Middle frontal gyrus (tissue), 1 donor: Measurements from ENCODE around the gene ADARB1.

Experiments used
- DNase-seq: peaks from one replicate; pipeline ENCODE4 v3.0.0-alpha.2; 2015; ENCODE audit warnings: low spot score; ENCODE audit errors: extremely low spot score

Gene ADARB1

DNA sequence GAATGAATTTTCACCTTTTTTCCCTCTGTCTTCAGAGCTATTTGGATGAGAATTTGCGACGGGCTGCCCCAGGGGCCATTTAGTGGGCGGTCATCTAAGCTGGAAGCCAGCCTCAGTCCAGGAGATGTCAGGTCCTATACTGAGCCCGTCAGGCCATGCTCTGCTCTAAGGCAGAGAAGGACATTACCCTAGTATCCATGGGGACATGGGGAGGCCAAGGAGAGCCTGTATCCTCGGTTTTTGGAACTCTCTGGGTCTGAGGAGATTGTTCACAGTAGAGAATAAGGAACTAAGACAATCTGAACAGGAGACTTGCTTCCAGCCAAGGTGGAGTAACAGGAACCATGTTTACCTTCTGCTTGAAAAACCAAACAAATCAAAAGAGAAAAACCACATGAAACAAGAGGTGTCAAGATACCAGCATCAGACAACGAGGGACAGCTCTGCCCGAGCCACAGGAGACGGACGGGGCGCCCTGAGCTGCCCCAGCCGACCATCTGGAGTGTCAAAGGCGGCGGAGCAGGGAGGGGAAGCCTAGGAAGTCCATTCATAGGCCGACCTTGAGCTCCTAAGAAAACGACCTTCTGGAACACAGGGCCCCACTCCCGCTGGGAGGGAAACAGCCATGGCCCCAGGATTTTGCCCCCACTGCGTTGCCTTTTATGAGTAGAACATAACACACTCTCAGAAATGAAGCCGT, 20.0 kb upstream of the ADARB1 start:
- DNase-seq: no peak

DNA sequence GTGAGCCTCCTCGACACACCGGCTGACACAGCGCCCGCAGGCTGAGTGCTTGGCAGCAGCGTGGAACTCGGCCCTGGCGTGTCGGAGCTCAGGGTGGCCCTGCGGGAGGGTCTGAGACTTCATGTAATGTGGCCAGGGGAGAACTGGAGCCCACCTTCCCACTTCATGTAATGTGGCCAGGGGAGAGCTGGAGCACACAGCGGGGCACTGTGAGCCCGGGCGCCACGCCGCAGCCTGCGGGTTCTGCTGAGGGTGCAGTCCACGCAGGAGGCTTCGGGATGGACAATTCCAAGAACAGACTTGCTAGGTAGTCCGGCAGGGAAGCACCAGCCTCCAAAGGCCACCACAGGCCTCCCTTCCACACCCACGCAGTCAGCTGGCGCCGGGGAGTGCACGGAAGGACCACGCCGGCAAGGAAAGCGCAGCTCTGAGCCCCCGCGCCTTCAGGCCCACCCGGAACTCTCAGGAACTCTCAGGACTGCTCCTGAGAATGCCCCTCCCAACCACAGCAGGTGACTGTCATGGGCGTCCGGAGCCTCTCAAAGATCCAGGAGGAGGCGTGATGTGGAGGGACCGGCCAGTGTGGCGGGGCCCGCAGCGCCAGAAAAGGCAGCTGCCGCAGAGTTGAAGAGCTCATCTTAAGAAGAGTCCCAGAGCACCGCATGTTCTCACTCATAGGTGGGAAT, 19.3 kb upstream of the ADARB1 start:
- no peak for DNase-seq

DNA sequence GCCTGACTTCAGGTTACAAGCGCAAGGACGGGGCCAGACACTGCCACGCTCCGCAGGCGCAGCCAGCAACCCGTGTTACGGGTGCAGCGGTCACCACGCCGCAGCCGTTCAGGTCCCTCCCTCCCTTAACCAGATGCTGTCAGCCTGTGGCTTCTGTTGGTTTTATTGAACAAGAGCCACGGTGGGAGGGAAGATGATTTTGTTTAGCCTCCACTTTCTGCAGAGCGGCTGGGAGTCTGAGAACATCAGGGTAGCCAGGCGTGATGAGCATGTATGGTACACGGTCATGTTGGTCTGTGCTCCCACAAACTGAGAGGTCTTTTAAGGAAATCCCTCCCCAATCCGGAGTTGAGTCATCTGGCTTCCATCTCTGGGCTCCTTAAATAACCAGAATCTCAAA, 18.5 kb upstream of the ADARB1 start:
- DNase-seq: no peak

DNA sequence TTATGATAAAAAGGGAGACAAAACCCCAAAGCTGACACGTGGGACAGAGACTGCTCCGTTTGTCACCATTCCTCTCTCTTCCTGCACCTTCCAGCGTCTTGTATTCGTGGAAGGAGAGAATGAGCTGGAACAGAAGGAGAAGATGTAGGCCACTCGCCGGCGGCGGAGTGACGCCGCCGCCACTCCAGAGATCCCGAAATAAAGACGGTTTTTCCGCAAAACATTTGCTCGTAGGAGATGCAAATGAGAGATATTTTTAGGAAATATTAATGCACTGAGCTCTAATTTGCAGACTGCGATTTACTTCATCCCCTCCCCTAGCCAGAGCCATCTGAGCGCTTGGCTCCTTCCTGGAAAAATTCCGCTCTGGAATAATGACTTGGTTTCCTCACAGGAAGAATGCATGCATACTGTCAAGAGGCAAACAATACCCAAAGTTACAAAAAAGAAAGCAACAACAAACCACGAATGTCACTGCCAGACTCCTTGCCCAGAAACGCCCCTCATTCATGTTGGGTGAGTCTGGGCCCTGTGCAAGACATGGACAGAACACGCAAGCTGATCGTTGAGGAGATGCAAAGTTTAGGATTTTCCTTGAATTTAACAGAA, 18.0 kb upstream of the ADARB1 start:
- no peak for DNase-seq

DNA sequence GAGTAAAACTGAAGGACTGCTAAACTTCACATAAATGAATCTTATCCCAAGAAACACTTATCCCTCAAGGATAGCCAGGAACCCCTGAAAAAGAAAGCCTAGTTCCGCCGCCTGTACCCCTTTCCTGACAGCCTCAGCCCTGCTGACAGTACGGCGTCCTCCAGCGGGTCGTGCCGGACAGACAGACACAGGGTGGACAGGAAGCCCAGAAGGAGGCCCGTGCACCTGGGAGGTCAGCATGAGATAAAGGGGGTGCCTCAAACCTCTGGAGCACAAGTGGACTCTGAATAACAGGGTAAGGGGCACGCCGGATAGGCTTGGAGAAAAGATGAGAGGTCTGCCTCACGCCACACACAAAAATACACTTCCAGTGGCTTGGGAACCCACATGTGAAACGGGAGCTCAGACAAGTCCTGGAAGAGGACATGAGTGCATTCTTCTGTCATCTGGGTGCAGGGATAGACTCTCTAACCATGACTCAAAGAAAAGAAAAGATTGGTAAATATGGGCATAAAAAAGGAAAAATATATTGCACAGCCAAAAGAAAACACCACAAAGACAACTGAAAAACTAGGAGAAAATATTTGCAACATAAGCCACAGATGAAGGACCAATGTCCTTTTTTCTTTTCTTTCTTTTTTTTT, 17.3 kb upstream of the ADARB1 start:
- DNase-seq: no peak

DNA sequence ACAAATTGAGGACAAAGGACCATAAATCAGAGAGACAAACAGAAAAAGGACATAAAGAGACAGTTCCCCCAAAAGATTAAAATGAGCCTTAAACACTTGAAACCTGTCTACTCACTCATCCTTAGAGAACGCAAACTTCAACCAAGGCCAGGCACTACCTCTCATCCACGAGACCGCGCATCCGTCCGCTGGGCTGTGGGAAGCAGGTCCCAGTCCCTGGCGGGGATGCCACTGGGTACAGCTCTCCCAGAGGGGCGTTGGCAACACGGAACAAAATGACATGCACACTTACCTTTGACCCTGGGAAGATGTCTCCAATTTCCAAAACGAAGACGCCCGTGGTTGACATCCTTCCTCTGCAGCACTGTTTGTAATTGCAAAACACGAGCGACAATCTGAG, 16.5 kb upstream of the ADARB1 start:
- no peak for DNase-seq

DNA sequence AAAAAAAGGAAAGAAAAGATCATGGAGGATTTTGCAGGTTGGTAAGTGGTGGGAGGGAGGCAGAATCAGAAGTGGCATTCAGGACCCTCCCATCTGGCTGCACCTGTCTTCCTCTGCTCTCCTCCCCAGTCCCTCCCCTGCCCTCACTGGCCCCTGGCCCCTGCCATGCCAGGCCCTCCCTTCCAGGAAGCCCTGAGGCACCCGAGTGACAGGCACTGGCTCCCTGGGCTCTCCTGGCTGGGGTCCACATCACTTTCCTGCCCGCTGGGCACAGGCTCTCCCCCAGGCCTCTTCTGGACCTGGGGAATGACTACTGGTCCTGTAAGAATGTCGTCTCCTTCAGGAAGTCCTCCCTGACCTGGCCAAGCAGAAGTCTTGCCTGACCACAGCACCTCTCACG, 15.3 kb upstream of the ADARB1 start:
- DNase-seq: no peak

DNA sequence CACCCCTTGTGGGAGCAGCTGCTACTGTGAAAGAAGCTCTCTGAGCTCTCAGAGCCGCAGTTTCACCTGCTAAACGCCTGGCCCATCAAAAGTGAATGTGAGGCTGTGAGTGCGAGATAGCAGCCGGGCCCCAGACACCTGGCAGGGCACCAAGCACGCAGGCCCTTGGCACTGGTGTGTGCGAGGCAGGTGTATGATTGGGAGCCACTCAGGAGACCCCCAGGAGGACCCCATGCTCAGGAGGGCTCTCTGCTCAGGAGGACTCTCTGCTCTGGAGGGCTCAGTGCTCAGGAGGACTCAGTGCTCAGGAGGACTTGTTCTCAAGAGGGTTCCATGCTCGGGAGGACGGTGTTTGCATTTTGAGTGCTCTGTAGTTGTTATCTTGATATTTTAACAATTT, 14.3 kb upstream of the ADARB1 start:
- no peak for DNase-seq

DNA sequence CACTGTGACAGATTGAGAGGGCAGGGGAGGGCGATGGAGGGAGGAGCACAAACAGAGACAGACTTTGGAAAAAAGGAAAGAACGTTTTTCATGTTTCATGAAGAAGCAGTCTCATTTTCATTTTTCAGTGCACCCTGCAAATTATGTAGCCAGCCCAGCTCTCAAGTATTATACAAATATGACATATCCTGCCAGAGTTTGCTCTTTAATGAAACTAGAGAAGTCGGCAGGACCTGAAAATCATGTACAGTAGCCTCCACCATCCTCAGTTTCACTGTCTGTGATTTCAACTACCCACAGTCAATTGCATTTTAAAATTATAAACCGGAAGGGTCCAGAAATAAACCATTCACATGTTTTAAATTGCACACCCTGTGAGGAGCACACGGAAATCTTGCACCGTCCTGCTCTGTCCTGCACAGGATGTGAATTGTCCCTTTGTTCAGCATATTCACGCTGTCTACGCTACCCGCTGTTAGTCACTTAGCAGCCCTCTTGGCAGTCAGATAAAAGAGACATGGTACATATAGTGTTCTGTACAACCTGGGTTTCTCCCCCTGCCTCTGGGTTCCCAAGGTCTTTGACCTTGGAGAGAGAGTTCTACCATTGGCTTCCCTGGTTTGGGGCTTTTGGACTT, 13.6 kb upstream of the ADARB1 start:
- no peak for DNase-seq

DNA sequence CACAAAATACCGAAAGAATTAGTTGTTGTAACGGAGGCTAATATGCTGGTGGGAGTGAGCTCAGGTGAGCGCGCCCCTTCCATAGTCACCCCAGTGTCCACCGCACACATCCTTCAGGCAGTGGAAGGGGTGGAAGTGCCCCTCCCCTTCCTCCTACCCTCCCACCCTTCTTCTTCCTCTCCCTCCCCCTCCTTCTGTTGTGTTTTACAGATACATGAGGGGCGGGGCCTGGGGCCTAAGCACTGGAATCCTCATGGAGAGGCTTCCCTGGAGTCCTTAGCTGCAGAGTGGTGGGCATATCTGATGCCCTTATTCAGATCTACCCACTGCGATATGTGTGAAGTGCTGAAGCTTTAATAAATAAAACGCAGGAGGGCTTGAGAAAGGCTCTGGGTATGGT, 10.3 kb upstream of the ADARB1 start:
- no peak for DNase-seq

DNA sequence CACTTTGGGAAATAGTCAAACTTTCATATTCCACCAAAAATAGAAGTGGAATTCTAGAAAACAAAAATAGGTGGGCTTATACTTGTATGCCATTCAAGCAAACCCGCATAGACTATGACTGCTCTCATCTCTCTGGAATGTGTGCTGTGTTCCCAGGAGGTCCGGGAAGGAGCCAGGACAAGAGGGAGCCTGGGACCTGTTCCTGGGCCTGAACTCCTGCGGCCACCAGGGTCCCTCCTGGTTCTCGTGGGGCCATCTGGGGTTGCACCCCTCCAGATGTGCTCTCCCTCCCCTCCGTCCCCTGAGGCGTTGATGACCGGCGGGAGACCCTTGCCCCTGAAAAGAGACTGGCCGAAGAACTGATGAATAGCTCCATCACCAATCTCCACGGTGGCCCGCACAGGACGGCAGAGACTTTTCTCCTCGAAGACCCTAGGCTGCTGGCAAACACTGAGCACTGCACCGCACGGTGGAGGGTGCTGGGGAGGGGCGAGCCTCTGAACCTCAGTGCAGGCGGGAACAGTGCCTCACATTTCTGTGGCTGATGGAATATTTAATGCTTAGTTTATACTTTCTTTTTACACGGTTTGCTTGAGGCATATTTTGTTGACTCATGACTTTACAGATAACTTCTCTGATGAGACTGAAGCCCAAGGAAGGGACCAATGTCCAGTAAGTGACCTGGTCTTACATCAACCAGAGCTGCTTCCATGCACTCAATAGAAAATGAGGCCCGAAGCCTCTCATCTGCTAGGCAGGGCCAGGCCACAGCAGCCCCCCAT, 9.6 kb upstream of the ADARB1 start:
- DNase-seq: no peak

DNA sequence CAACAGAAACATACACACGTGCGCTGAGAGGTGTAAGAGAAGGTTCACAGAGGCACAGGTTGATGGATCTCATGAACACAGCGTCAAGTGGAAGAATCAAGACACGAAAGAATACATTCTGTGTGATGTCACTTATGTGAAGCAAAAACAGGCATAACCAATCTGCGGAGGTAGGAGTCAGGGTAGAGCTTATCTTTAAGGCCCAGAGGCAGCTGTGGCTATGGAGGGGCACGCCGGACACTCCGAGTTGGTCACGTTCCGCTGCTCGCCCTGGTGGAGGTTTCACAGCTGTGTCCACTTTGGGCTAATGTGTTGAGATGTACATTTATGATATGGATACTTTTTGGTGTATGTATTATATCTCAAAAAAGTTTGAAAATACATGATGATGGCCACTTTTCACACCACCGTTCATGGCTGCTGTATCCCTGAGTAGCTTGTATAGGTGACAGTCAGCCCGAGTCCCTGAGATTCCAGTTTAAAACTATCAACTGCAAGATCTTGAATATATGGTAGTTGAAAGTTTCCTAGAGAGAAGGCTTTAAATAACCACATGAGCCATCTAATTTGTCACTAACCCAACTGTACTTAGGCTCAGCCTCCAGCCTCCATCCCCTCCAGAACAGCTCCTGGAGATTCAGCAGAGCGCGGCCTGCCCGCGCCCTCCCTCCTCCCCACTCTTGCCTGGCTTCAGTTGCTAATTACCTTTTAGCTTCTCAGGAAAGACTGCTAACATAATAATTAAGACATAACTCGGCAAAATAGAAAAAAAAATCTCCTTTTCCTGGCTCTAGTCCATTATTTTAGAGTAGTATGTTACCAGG, 6.7 kb upstream of the ADARB1 start:
- no peak for DNase-seq

DNA sequence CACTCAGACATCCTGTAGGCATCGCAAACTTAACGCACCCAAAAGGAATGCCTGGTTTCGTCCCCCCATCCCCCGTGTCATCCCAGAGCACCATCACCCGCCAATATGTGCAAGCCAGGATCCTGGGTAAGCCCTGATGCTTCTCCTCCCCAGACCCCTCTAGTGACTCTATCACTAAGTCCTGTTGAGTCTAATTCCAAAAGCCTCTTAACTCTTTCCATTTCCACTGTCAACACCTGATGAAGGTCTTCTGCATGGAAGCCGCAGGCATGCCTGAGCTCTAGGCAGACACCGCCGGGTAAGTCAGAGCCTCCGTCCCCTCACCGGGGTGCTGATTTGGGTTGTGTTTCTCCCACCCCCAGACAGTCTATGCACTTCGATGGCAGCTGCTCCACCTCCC, 5.3 kb upstream of the ADARB1 start:
- DNase-seq: no peak

DNA sequence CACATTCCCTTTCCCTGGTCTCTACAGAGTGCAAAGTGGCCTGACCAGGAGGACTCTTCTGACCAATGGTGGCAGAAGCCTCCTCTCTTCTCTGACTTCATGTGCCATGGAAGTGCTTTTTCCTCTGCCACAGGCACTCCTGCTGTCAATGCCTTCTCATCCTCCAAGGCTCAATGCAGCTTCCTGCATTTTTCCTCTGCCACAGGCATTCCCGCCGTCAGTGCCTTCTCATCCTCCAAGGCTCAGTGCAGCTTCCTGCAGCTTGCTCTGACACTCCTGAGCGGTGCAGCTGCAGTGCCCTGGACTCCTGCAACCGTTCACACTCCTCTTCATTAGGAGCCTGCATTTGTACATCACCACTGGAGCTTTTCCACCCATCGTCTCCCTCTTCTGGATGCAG, 4.7 kb upstream of the ADARB1 start:
- DNase-seq: no peak

DNA sequence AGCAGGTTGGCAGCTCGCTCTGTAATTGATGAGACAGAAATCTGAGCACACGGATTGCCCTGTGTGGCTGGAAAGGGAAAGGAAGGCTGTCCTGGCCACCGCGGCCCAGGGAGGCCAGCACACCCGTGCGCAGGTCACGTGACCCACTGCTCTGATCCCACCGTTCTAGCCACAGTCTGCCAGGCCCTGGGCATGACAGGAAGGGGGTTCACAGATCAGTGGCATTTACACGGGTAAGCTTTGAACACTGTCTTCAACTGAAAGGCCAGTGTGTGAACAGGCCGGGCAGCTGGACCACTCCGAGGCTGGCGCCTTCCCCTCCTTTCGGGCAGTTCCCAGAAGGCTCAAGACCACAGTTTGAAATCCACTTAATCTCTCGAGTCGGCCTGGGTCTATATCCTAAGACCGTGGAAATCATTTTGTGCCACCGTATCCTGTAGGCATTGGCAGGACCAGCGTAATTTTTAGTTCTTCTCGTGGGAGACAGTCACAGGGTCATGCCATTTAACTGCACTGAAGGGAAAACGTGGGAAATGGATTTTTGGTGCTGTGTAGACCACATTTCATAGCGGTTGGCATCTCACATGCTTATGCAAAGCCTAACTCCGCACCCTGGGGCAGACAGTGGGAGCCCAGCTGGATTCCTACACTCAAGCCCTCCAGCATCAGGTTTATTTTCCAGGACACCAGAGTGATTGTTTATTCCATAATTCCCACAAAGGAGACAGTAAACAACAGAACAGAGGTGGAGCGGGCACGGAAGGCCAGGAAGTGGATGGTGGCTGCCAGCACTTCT, 3.1 kb upstream of the ADARB1 start:
- no peak for DNase-seq

DNA sequence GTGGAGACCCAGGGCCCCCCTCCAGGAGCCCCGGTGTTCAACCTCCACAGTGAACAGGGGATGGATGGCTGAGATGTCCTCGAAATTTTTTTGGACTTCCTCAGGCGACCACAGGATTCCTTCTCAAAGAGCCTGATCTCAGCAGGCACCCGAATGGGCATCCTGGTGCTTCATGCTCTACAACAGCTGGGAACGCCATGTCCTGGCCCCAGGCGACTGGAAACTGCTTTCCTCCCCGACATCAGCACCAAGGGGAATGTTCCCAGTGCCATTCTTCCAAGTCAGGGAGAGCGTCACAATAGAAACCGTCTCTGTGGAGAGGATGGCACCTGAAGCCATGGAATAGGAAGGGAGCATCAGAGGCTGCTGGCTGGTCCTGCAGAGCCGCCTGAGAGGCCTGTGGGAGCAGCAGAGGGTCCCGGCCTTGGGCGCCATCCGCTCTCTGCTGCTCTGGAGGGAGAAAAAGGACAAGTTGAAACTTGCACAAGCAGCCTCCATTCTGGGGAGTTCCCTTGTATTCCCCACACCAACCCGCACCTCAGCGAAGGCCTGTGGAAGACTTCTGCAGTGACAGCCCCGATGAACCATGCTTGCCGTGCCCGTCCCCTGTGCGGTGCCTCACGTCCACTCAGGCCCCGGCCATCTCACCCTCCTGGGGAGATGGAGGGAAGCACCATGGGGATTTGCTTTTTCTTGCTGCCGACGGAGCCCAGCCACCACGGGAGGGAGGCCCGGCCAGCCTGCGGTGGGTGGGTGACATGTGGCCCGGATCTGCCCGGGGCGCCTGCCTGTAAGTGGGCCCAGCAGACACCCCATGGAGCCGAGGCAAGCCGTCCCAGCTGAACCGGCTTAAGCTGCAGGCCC, 2.3 kb upstream of the ADARB1 start:
- no peak for DNase-seq

DNA sequence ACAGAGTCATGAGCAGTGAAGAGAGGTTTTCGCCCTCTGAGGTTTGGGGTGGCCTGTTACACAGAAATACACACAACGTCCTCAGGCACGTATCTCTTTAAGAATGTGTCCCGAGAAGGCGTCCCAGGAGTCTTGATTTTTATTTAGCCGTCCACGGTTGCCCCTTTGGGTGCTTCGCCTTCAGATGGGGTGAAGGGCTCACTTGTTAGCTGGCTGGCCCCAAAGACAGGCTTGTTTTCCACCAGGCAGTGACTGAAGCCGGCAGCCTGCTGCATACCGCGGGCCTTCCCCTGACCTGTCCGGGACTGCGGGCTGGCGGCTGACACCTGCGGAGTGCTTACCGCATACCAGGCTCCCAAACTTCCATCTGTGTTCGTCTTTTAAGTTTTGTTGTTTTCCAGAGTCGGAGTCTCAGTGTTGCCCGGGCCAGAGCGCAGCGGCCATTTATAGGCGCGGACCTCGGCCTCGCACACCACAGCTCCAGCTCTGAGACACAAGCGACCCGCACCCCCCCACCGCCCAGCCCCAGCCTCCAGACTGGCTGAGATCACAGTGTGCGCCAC, 1.6 kb upstream of the ADARB1 start:
- DNase-seq: no peak
